Measurements from ENCODE around the gene SOX21. TPM values are rescaled to one million over a fixed set of nuclear protein-coding genes. Genes with fewer than 3 reads are reported as not detected.
A peak's percentile ranks its signal among the peaks of the same experiment; 100 is the strongest.

Gene SOX21
- total and polyA plus RNA-seq, 2 experiments from 2014 or later: 1.7 to 3.5 TPM

DNA sequence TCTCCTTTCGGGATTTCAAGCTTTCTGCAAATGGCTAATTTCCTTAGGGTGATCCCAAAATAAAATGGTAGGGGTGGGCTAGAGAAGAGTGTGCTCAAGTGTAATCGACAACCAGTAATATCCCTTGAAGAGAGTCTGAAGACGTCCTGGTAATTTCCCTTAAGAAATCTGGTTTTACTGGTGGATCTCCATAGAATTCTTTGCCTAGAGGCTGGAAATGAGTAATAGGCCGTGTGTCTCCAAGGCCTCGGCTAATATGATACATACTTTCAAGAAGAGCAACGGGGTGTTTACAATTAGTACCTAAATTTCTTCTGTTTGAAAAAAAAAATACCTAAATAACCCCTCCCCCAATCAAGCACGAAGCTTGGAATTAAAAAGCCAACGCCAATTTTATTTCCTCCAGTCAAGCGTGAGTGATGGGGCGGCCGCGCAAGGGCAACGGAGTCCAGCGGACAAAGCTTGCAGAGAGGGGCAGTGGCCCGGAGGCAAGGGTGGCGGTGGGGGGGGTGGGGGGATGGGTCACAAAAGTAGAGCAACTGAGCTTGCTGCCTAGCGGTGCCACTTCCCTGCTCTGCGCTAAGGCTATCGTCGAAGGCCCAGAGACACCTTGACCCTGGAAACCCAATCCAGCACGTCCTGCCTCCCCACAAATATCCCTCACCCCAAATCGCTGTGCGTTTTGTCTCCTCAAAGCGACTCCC is 7.8 kb downstream of the SOX21 start:
- H3K27ac ChIP-seq (ENCODE audit: low read depth): no peak overlapping the region
- peak overlapping the region; percentile 66 for H3K4me3 Mint-ChIP-seq
- peak; percentile 2 for ATAC-seq

DNA sequence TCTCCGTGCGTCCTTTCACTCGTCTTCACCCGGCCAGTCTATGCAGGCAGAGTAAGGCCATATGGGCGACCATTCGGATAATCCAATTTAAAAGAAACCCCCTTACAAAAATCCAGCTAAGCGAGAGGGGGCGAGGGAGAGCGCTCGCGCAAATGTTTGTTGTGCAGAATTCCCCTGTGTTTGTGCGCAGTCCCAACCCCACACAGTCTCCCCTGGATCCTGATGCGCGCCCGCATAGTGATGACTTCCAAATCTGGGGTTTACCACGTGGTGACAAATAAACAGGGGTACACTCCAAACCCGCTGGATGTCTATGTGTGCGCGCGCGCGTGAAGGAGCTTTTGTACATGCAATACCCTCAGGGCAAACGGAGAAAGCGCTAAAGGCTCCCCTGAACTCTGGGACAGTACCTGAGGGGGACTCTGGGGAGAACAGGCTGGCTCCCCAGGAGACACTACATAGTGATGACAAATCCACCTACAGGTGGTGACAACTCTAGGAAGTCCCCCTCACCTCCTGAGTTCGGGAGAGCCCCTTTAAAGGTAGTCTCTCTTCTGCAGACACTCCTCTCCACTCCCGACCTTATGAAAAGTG is 8.5 kb downstream of the SOX21 start:
- H3K79me2 ChIP-seq (replicated peaks; ENCODE audit: insufficient read depth): no peaks in the 10 kb centered on the region
- Mint-ChIP-seq H3K9me3 (peaks cover 26% of the 10 kb centered on the region), H3K4me1 (peaks cover 43% of the 10 kb centered on the region), H3K27me3 (ENCODE audit: insufficient read depth, low read depth, poor library complexity) (peaks cover 88% of the 10 kb centered on the region), H3K36me3 (ENCODE audit: low read depth) (peaks cover 21% of the 10 kb centered on the region; the same call in 2 of the 3 replicates), H3K4me3 (peak overlapping the region; percentile 66), H3K27ac (no peak overlapping the region)
- H2AFZ ChIP-seq: peak overlapping the region; percentile 82; the same call in 1 of the 2 replicates
- H3K4me1 ChIP-seq (ENCODE audit: insufficient read depth): peaks cover 41% of the 10 kb centered on the region
- H3K27ac ChIP-seq (ENCODE audit: low read depth): no peak overlapping the region
- TF ChIP-seq ZNF331 (CRISPR knock-in tag; IDR thresholded peaks at IDR 0.05; ENCODE audit: low read depth): no peak
- peak; percentile 78 for TF ChIP-seq EZH2 (IDR thresholded peaks at IDR 0.05; ENCODE audit: low read depth, unreplicated experiment)
- H3K4me3 ChIP-seq: peak overlapping the region; percentile 67
- peaks cover 86% of the 10 kb centered on the region for H3K27me3 ChIP-seq (ENCODE audit: insufficient read depth)
- DNase-seq (ENCODE audit: low spot score) (peak; percentile 25), ATAC-seq (no peak)
- H3K36me3 ChIP-seq (ENCODE audit: insufficient read depth): no peaks in the 10 kb centered on the region
- H4K20me1 ChIP-seq (replicated peaks; ENCODE audit: insufficient read depth): no peaks in the 10 kb centered on the region
- peaks cover 18% of the 10 kb centered on the region; the same call in 1 of the 2 replicates for H3F3A ChIP-seq (replicated peaks; ENCODE audit: low read depth)
- peak overlapping the region; percentile 91 for H3K4me2 ChIP-seq
- H3K9me2 ChIP-seq (ENCODE audit: insufficient read depth): no peaks in the 10 kb centered on the region

More for the DNA sequence above, 7.8 kb downstream of the SOX21 start:
- Histone ChIP-seq H3K9me2 (ENCODE audit: insufficient read depth) (no peaks in the 10 kb centered on the region), H3K27me3 (ENCODE audit: insufficient read depth) (peaks cover 82% of the 10 kb centered on the region), H3K4me2 (peak overlapping the region; percentile 91), H3K79me2 (replicated peaks; ENCODE audit: insufficient read depth) (no peaks in the 10 kb centered on the region), H3K4me1 (ENCODE audit: insufficient read depth) (peaks cover 48% of the 10 kb centered on the region), H3K4me3 (peak overlapping the region; percentile 67), H3K36me3 (ENCODE audit: insufficient read depth) (no peaks in the 10 kb centered on the region), H4K20me1 (replicated peaks; ENCODE audit: insufficient read depth) (no peaks in the 10 kb centered on the region), H3F3A (replicated peaks; ENCODE audit: low read depth) (peaks cover 18% of the 10 kb centered on the region; the same call in 1 of the 2 replicates), H2AFZ (no peak overlapping the region)
- Mint-ChIP-seq H3K36me3 (ENCODE audit: low read depth) (peaks cover 21% of the 10 kb centered on the region; the same call in 2 of the 3 replicates), H3K27me3 (ENCODE audit: insufficient read depth, low read depth, poor library complexity) (peaks cover 90% of the 10 kb centered on the region), H3K4me1 (peaks cover 50% of the 10 kb centered on the region), H3K9me3 (peaks cover 26% of the 10 kb centered on the region), H3K27ac (no peak overlapping the region)
- peak; percentile 62 for TF ChIP-seq EZH2 (IDR thresholded peaks at IDR 0.05; ENCODE audit: low read depth, unreplicated experiment)
- TF ChIP-seq POLR2AphosphoS5 (IDR thresholded peaks at IDR 0.05; ENCODE audit: low read depth): peak; percentile 6; the same call in 1 of the 2 replicates
- TF ChIP-seq ZNF331 (CRISPR knock-in tag; IDR thresholded peaks at IDR 0.05; ENCODE audit: low read depth): no peak
- peak; percentile 58 for DNase-seq (ENCODE audit: low spot score)

DNA sequence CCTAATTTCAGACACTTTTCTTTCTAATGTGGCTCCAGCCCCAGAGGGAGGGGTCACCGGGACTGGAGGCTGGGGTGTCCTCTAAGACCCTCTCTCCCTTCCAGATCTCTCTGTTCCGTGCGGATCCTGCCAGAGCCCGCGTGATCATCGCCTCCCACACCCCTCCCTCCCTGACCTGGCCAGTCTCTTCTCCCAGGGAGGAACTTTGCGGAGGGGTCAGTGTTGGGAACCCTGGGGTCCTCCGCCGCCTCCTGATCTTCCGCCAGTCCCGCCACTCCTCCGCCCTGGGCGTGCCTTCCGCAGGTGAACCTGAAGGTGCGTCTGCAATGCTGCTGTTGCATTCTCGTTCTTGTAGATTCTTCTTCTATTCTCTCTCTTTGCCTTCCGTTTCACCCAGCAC is 9.1 kb downstream of the SOX21 start:
- peak overlapping the region; percentile 82; the same call in 1 of the 2 replicates for H2AFZ ChIP-seq
- H3K27ac ChIP-seq (ENCODE audit: low read depth): no peak overlapping the region
- peaks cover 38% of the 10 kb centered on the region for H3K4me1 Mint-ChIP-seq
- H3K36me3 Mint-ChIP-seq (ENCODE audit: low read depth): peaks cover 21% of the 10 kb centered on the region; the same call in 2 of the 3 replicates
- H3F3A ChIP-seq (replicated peaks; ENCODE audit: low read depth): peaks cover 18% of the 10 kb centered on the region; the same call in 1 of the 2 replicates
- peaks cover 85% of the 10 kb centered on the region for H3K27me3 Mint-ChIP-seq (ENCODE audit: insufficient read depth, low read depth, poor library complexity)
- H3K9me2 ChIP-seq (ENCODE audit: insufficient read depth): no peaks in the 10 kb centered on the region
- no peaks in the 10 kb centered on the region for H3K79me2 ChIP-seq (replicated peaks; ENCODE audit: insufficient read depth)
- H3K36me3 ChIP-seq (ENCODE audit: insufficient read depth): no peaks in the 10 kb centered on the region
- H3K4me1 ChIP-seq (ENCODE audit: insufficient read depth): peaks cover 37% of the 10 kb centered on the region
- no peak overlapping the region for H3K27ac Mint-ChIP-seq
- DNase-seq (ENCODE audit: low spot score) (peak; percentile 43), ATAC-seq (peak; percentile 5)
- peak overlapping the region; percentile 91 for H3K4me2 ChIP-seq
- peaks cover 87% of the 10 kb centered on the region for H3K27me3 ChIP-seq (ENCODE audit: insufficient read depth)
- H3K9me3 Mint-ChIP-seq: peaks cover 26% of the 10 kb centered on the region
- peak overlapping the region; percentile 66 for H3K4me3 Mint-ChIP-seq
- peak overlapping the region; percentile 67 for H3K4me3 ChIP-seq
- no peaks in the 10 kb centered on the region for H4K20me1 ChIP-seq (replicated peaks; ENCODE audit: insufficient read depth)
- TF ChIP-seq JUNB (IDR thresholded peaks at IDR 0.05; ENCODE audit: unreplicated experiment): no peak
- TF ChIP-seq EZH2 (IDR thresholded peaks at IDR 0.05; ENCODE audit: low read depth, unreplicated experiment): no peak
- no peak for TF ChIP-seq ZNF462 (CRISPR knock-in tag; IDR thresholded peaks at IDR 0.05)
- no peak for TF ChIP-seq EZH2phosphoT487 (IDR thresholded peaks at IDR 0.05; ENCODE audit: unreplicated experiment)
- no peak for TF ChIP-seq ZNF114 (CRISPR knock-in tag; IDR thresholded peaks at IDR 0.05)
- no peak for TF ChIP-seq CREB1 (CRISPR knock-in tag; IDR thresholded peaks at IDR 0.05; ENCODE audit: low read depth)
- TF ChIP-seq POLR2AphosphoS5 (IDR thresholded peaks at IDR 0.05; ENCODE audit: low read depth): no peak

All from GM23338 (cell line).